Measurements from ENCODE around the gene PROM1.

Gene PROM1

GRCh38 chr4:16025268-16025667 lies 58.6 kb downstream of the PROM1 start:
- TF ChIP-seq EZH2phosphoT487 (conservative IDR thresholded peaks at IDR 0.05; ENCODE audit: low read length) (no peak), CTCF (IDR thresholded peaks at IDR 0.05; ENCODE audit: insufficient read depth, low read length, poor library complexity, severe bottlenecking) (no peak)
- Histone ChIP-seq H3K9me3 (ENCODE audit: insufficient read depth, low read length) (no peaks in the 10 kb centered on the region), H3K4me2 (ENCODE audit: low read depth, low read length, poor library complexity, severe bottlenecking) (no peak overlapping the region), H3K4me3 (ENCODE audit: insufficient read depth, low read length, poor library complexity, severe bottlenecking) (no peak overlapping the region), H3K27ac (ENCODE audit: low read depth, low read length) (no peak overlapping the region), H4K20me1 (ENCODE audit: low read depth, low read length) (no peaks in the 10 kb centered on the region), H3K9me2 (replicated peaks; ENCODE audit: insufficient read depth, low read length) (no peaks in the 10 kb centered on the region), H3K9ac (ENCODE audit: low read length) (no peak overlapping the region), H3F3A (ENCODE audit: insufficient read depth) (no peaks in the 10 kb centered on the region), H3K36me3 (ENCODE audit: low read length) (no peaks in the 10 kb centered on the region), H3K79me2 (ENCODE audit: insufficient read depth, low read length) (no peaks in the 10 kb centered on the region), H2AFZ (ENCODE audit: low read depth, low read length, severe bottlenecking) (no peak overlapping the region), H3K27me3 (ENCODE audit: low read length) (no peaks in the 10 kb centered on the region)

- no peaks in the 10 kb centered on the region for H3K79me2 ChIP-seq (ENCODE audit: insufficient read depth, low read length)
- no peaks in the 10 kb centered on the region for H3F3A ChIP-seq (ENCODE audit: insufficient read depth)
- H3K27ac ChIP-seq (ENCODE audit: low read depth, low read length): no peak overlapping the region
- H3K27me3 ChIP-seq (ENCODE audit: low read length): no peaks in the 10 kb centered on the region
- H2AFZ ChIP-seq (ENCODE audit: low read depth, low read length, severe bottlenecking): no peak overlapping the region
- no peaks in the 10 kb centered on the region for H3K36me3 ChIP-seq (ENCODE audit: low read length)
- H3K9me3 ChIP-seq (ENCODE audit: insufficient read depth, low read length): no peaks in the 10 kb centered on the region
- no peak overlapping the region for H3K9ac ChIP-seq (ENCODE audit: low read length)
- no peak for TF ChIP-seq CTCF (IDR thresholded peaks at IDR 0.05; ENCODE audit: insufficient read depth, low read length, poor library complexity, severe bottlenecking)
- no peaks in the 10 kb centered on the region for H4K20me1 ChIP-seq (ENCODE audit: low read depth, low read length)
- no peaks in the 10 kb centered on the region for H3K9me2 ChIP-seq (replicated peaks; ENCODE audit: insufficient read depth, low read length)
- no peak overlapping the region for H3K4me2 ChIP-seq (ENCODE audit: low read depth, low read length, poor library complexity, severe bottlenecking)
- no peak overlapping the region for H3K4me3 ChIP-seq (ENCODE audit: insufficient read depth, low read length, poor library complexity, severe bottlenecking)
These were observed 59.9 kb downstream of the PROM1 start for GRCh38 chr4:16023776-16024408.

GRCh38 chr4:16021804-16022560 lies 61.8 kb downstream of the PROM1 start:
- H3K79me2 ChIP-seq (ENCODE audit: insufficient read depth, low read length): no peaks in the 10 kb centered on the region
- H3F3A ChIP-seq (ENCODE audit: insufficient read depth): no peaks in the 10 kb centered on the region
- no peaks in the 10 kb centered on the region for H3K36me3 ChIP-seq (ENCODE audit: low read length)
- no peaks in the 10 kb centered on the region for H3K9me3 ChIP-seq (ENCODE audit: insufficient read depth, low read length)
- no peak overlapping the region for H3K9ac ChIP-seq (ENCODE audit: low read length)
- no peaks in the 10 kb centered on the region for H3K27me3 ChIP-seq (ENCODE audit: low read length)
- no peak overlapping the region for H3K27ac ChIP-seq (ENCODE audit: low read depth, low read length)
- no peak overlapping the region for H3K4me2 ChIP-seq (ENCODE audit: low read depth, low read length, poor library complexity, severe bottlenecking)
- H3K4me3 ChIP-seq (ENCODE audit: insufficient read depth, low read length, poor library complexity, severe bottlenecking): no peak overlapping the region
- H4K20me1 ChIP-seq (ENCODE audit: low read depth, low read length): no peaks in the 10 kb centered on the region
- H2AFZ ChIP-seq (ENCODE audit: low read depth, low read length, severe bottlenecking): no peak overlapping the region
- TF ChIP-seq CTCF (IDR thresholded peaks at IDR 0.05; ENCODE audit: insufficient read depth, low read length, poor library complexity, severe bottlenecking) (no peak), EZH2phosphoT487 (conservative IDR thresholded peaks at IDR 0.05; ENCODE audit: low read length) (no peak)
- no peaks in the 10 kb centered on the region for H3K9me2 ChIP-seq (replicated peaks; ENCODE audit: insufficient read depth, low read length)
